ENCODE data around the gene RAVER2. TPM values are rescaled to one million over a fixed set of nuclear protein-coding genes. Genes with fewer than 3 reads are reported as not detected.

Gene RAVER2
- total and polyA plus RNA-seq, 2 experiments from 2014 or later = 7.8 to 24.6 TPM

- Histone ChIP-seq H3K4me2 (no peak overlapping the region), H3K4me1 (ENCODE audit: insufficient read depth) (peaks cover 20% of the 10 kb centered on the region), H3K79me2 (replicated peaks; ENCODE audit: insufficient read depth) (peaks cover 70% of the 10 kb centered on the region), H3K4me3 (no peak overlapping the region), H3K27ac (ENCODE audit: low read depth) (peak overlapping the region; percentile 17; the same call in 1 of the 2 replicates), H4K20me1 (replicated peaks; ENCODE audit: insufficient read depth) (peaks cover 19% of the 10 kb centered on the region), H3F3A (replicated peaks; ENCODE audit: low read depth) (no peaks in the 10 kb centered on the region; the same call in 1 of the 2 replicates), H3K9me2 (ENCODE audit: insufficient read depth) (no peaks in the 10 kb centered on the region), H3K36me3 (ENCODE audit: insufficient read depth) (peaks cover 2% of the 10 kb centered on the region; the same call in 1 of the 2 replicates), H2AFZ (no peak overlapping the region), H3K27me3 (ENCODE audit: insufficient read depth) (peaks cover 9% of the 10 kb centered on the region)
- Mint-ChIP-seq H3K9me3 (no peaks in the 10 kb centered on the region), H3K4me3 (no peak overlapping the region), H3K36me3 (ENCODE audit: low read depth) (no peaks in the 10 kb centered on the region), H3K27me3 (ENCODE audit: insufficient read depth, low read depth, poor library complexity) (no peaks in the 10 kb centered on the region), H3K4me1 (peaks cover 36% of the 10 kb centered on the region), H3K27ac (no peak overlapping the region)
- ATAC-seq (no peak), DNase-seq (ENCODE audit: low spot score) (no peak)
- TF ChIP-seq CTCF (conservative IDR thresholded peaks at IDR 0.05; ENCODE audit: low read depth in 2 of 2) (no peak), REST (IDR thresholded peaks at IDR 0.05; ENCODE audit: unreplicated experiment) (no peak), ZNF114 (CRISPR knock-in tag; IDR thresholded peaks at IDR 0.05) (no peak), EZH2 (IDR thresholded peaks at IDR 0.05; ENCODE audit: low read depth, unreplicated experiment) (no peak), JUNB (IDR thresholded peaks at IDR 0.05; ENCODE audit: unreplicated experiment) (no peak), STAT1 (IDR thresholded peaks at IDR 0.05; ENCODE audit: unreplicated experiment) (no peak), EZH2phosphoT487 (IDR thresholded peaks at IDR 0.05; ENCODE audit: unreplicated experiment) (no peak), ZNF331 (CRISPR knock-in tag; IDR thresholded peaks at IDR 0.05; ENCODE audit: low read depth) (no peak), NANOG (IDR thresholded peaks at IDR 0.05; ENCODE audit: borderline replicate concordance) (no peak), ZNF462 (CRISPR knock-in tag; IDR thresholded peaks at IDR 0.05) (no peak), ETS1 (IDR thresholded peaks at IDR 0.05) (no peak), CREB1 (CRISPR knock-in tag; IDR thresholded peaks at IDR 0.05; ENCODE audit: low read depth) (no peak), POLR2AphosphoS5 (IDR thresholded peaks at IDR 0.05; ENCODE audit: low read depth) (no peak)
Measured at GRCh38 chr1:64748222-64748621, 3.3 kb downstream of the RAVER2 start.

Data from GM23338 (cell line).